ENCODE results near the gene USP34. TPM values are rescaled to one million over a fixed set of nuclear protein-coding genes. Genes with fewer than 3 reads are reported as not detected.
"Not testable (repeated sequence)": the region's sequence is repeated elsewhere in the genome, so short reads cannot be mapped to it uniquely, and the experiment has no call there.

The USP34 gene
- total and polyA plus RNA-seq, 2 experiments from 2014 or later: 42.4 to 94.5 TPM

DNA sequence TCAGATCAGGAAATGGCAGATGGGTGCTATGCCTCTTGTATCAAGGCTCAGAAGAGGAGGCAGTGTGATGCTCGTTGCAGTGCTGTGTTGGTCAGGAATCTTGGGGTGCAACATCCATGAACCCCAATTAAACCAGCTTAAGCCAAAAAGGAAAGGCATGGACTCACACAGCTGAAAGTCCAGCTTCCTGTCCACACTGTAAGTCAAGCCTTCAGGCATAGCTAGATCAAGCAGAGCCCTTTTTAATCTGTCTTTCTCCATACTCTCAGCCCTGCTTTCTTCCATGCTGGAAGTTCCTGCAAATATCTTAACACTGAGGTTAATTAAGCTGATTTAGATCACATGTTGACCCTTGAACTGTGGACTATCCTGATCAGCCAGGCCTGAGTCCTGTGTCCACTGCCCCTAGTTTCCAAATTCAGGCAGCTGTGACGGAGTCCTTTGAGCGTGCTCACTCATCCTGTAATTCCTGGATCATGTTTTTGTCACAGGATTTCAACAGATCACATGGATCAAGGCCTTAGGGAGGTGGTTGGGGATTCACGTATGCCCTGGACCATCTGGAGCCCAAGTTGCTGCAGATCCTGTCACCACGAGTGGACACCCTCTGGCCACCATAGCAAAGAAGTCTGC is 313.4 kb downstream of the USP34 start:
- Histone ChIP-seq H3K4me3 (no peak overlapping the region), H3K27ac (no peak overlapping the region), H3K9me3 (ENCODE audit: low read depth) (no peaks in the 10 kb centered on the region), H3K36me3 (no peaks in the 10 kb centered on the region), H3K27me3 (no peaks in the 10 kb centered on the region), H3K4me1 (ENCODE audit: low read depth) (no peaks in the 10 kb centered on the region)
- no peak for DNase-seq (ENCODE audit: low read depth in 1 of 2, low spot score in 1 of 2)
- TF ChIP-seq, protein P1, sequence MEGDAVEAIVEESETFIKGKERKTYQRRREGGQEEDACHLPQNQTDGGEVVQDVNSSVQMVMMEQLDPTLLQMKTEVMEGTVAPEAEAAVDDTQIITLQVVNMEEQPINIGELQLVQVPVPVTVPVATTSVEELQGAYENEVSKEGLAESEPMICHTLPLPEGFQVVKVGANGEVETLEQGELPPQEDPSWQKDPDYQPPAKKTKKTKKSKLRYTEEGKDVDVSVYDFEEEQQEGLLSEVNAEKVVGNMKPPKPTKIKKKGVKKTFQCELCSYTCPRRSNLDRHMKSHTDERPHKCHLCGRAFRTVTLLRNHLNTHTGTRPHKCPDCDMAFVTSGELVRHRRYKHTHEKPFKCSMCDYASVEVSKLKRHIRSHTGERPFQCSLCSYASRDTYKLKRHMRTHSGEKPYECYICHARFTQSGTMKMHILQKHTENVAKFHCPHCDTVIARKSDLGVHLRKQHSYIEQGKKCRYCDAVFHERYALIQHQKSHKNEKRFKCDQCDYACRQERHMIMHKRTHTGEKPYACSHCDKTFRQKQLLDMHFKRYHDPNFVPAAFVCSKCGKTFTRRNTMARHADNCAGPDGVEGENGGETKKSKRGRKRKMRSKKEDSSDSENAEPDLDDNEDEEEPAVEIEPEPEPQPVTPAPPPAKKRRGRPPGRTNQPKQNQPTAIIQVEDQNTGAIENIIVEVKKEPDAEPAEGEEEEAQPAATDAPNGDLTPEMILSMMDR (IDR thresholded peaks at IDR 0.05; ENCODE audit: low read depth, low read length): no peak

DNA sequence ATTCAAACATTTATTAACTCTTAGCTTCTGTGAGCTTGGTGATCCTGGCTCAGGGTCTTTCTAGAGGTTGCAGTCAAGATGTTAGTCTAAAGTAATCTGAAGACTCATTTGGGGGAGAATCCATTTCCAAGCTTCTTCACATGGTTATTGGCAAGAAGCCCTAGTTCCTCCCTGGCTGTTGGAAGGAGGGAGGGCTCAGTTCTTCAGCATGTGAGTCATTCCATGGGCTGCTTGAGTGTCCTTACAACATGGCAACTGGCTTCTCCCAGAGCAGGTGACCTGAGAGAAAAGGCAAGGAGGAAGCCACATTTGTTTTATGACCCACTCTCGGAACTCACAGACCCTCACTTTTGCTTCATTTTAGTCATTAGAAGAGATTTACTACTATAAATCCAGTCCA is 319.5 kb downstream of the USP34 start:
- H3K4me1 ChIP-seq (ENCODE audit: low read depth): no peaks in the 10 kb centered on the region
- H3K9me3 ChIP-seq (ENCODE audit: low read depth): no peaks in the 10 kb centered on the region
- H3K4me3 ChIP-seq: no peak overlapping the region
- no peak overlapping the region for H3K27ac ChIP-seq
- no peaks in the 10 kb centered on the region for H3K36me3 ChIP-seq
- DNase-seq (ENCODE audit: low read depth in 1 of 2, low spot score in 1 of 2): peak in 1 of 2 donors; percentile 33
- no peaks in the 10 kb centered on the region for H3K27me3 ChIP-seq
- TF ChIP-seq, protein P1 (IDR thresholded peaks at IDR 0.05; ENCODE audit: low read depth, low read length): no peak

DNA sequence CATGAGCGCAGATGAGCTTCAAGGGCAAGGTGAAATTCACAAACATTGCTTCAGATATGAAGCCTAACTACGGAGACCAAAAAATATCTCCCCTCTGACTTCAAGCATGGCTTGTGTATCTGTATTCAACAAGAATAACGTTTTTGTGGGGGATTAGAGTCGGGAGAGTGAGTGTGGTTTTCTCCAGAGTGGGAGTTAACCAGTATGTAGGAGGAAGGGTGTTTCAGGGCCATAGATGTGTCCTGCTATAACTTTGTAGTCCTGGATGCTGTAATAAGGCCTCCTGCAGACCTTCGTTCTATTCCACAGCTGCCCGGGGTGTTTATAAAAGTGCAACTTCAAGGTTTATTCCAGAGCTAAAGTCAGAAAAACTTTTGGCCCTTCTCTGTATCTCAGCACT is 321.8 kb downstream of the USP34 start:
- H3K27me3 ChIP-seq: no peaks in the 10 kb centered on the region
- no peaks in the 10 kb centered on the region for H3K36me3 ChIP-seq
- TF ChIP-seq, protein P1 (IDR thresholded peaks at IDR 0.05; ENCODE audit: low read depth, low read length): no peak
- no peak overlapping the region for H3K27ac ChIP-seq
- no peak overlapping the region for H3K4me3 ChIP-seq
- H3K9me3 ChIP-seq (ENCODE audit: low read depth): no peaks in the 10 kb centered on the region
- DNase-seq (ENCODE audit: low read depth in 1 of 2, low spot score in 1 of 2): no peak
- no peaks in the 10 kb centered on the region for H3K4me1 ChIP-seq (ENCODE audit: low read depth)

DNA sequence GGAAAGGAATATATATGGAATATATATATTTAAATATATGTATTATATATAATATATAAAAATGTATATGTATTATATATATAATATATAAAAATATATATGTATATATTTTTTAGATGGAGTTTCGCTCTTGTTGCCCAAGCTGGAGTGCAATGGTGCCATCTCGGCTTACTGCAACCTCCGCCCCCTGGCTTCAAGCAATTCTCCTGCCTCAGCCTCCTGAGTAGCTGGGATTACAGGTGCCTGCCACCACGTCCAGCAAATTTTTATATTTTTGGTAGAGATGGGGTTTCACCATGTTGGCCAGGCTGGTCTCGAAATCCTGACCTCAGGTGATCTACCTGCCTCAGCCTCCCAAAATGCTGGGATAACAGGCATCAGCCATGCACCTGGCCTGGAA is 322.8 kb downstream of the USP34 start:
- H3K4me3 ChIP-seq; H3K27ac ChIP-seq; H3K27me3 ChIP-seq; DNase-seq (ENCODE audit: low read depth in 1 of 2, low spot score in 1 of 2); H3K36me3 ChIP-seq; H3K4me1 ChIP-seq (ENCODE audit: low read depth); H3K9me3 ChIP-seq (ENCODE audit: low read depth): not testable (repeated sequence)

DNA sequence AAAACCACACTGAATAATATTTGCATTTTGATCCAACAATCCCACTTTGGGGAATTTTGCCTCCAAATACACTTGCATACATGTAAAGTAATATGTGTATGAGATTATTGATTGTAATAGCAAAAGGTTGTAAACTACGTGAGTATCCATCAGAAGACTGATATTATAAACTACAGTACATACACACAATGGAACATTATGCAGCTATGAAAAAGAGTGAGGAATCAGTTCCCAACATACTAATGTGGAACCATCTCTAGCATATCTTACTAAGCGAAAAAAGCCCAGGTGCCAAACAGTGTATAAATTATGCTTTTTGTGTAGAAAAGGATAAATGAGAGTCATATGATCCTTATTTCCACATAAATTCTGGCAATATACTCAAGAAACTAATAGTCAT is 324.9 kb downstream of the USP34 start:
- no peak for DNase-seq (ENCODE audit: low read depth in 1 of 2, low spot score in 1 of 2)
- TF ChIP-seq, protein P1 (IDR thresholded peaks at IDR 0.05; ENCODE audit: low read depth, low read length): no peak
- no peaks in the 10 kb centered on the region for H3K4me1 ChIP-seq (ENCODE audit: low read depth)
- no peak overlapping the region for H3K4me3 ChIP-seq
- no peaks in the 10 kb centered on the region for H3K9me3 ChIP-seq (ENCODE audit: low read depth)
- no peaks in the 10 kb centered on the region for H3K27me3 ChIP-seq
- H3K36me3 ChIP-seq: no peaks in the 10 kb centered on the region
- no peak overlapping the region for H3K27ac ChIP-seq

DNA sequence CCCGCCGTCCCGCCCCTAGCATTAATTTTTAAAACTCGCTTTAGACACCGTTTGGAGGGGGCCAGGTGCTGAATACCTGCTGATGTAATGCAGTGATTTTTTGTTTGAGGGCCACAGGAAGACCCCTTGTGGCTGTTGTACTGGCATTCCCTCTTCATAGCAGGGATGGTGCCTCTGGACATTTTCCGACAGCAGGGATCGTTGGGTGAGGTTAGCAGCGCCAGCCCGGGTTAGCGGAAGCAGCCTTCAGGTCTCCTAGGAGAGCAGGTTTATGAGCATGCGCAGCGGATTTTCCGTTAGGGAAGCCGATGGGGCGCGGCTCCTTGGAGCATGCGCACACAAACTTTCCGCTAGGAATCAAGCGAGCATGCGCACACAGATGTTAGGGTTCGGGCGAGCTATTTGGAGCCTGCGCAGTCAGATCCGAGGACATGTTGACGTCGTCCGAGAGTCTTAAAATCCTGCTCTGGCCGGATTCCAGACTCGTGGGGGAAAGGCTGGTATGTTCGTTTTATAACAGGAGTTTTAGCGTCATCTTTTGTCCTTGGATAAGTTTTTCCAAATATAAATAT is 326.1 kb downstream of the USP34 start:
- no peaks in the 10 kb centered on the region for H3K9me3 ChIP-seq (ENCODE audit: low read depth)
- TF ChIP-seq, protein P1 (IDR thresholded peaks at IDR 0.05; ENCODE audit: low read depth, low read length): no peak
- no peaks in the 10 kb centered on the region for H3K36me3 ChIP-seq
- peak overlapping the region; percentile 73 for H3K27ac ChIP-seq
- DNase-seq (ENCODE audit: low read depth in 1 of 2, low spot score in 1 of 2): peak; percentile 96 to 99
- H3K4me1 ChIP-seq (ENCODE audit: low read depth): no peaks in the 10 kb centered on the region
- no peaks in the 10 kb centered on the region for H3K27me3 ChIP-seq
- peak overlapping the region; percentile 40 for H3K4me3 ChIP-seq
